Inflammatory macrophage treated with lipopolysaccharide for 1 hour (primary cell): ENCODE data around the gene RPS6KL1.

Experiments used
- DNase-seq, 2 donors: peaks; one replicate each; pipeline ENCODE4 v3.0.0-alpha.2; 2020 to 2022

RPS6KL1 gene

GRCh38 chr14:74911704-74912103 is 11.4 kb downstream of the RPS6KL1 start:
- no peak for DNase-seq

DNA sequence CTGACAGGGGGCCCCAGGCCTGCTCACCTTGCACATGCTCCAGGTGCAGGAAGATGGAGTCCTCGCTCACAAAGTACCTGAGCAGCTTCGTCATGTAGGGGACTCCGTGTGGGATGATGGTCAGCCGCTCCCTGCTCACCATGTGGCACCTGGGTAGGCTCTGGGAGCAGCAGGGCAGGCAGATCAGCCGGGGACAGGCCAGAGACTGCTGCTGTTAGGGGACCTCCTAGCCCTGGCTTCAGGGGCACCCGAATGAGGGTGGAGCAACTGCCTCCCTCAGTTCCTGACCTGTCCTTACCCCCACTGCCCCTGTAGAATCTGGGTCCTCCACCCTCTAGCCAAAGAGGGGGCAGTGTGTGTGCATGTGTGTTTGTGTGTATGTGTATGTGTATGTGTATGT is 11.8 kb downstream of the RPS6KL1 start:
- DNase-seq, result no peak

- no peak for DNase-seq
Measured at GRCh38 chr14:74910556-74910955, 12.5 kb downstream of the RPS6KL1 start.

DNA sequence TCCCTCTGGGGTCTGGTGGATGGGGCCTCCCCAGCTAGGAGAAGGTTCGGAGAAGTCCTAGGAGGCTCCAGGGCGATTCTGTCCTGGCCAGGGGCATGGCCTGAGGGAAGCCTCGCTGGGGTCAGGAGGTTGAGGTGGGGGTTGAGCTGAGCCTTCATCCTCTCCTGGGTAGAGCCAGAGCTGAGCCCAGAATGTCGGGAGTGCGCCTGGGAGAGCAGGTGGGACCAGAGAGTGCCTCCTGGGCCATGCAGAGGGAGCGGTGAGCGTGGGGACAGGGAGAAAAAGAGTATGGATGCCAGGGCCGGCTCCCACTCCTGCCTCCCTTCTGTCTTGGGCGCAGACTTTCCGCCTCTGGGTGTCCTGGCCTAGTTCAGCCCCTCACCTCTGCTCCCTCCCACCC is 13.1 kb downstream of the RPS6KL1 start:
- no peak for DNase-seq

- no peak for DNase-seq
Measured at GRCh38 chr14:74909501-74909900, 13.6 kb downstream of the RPS6KL1 start.

DNA sequence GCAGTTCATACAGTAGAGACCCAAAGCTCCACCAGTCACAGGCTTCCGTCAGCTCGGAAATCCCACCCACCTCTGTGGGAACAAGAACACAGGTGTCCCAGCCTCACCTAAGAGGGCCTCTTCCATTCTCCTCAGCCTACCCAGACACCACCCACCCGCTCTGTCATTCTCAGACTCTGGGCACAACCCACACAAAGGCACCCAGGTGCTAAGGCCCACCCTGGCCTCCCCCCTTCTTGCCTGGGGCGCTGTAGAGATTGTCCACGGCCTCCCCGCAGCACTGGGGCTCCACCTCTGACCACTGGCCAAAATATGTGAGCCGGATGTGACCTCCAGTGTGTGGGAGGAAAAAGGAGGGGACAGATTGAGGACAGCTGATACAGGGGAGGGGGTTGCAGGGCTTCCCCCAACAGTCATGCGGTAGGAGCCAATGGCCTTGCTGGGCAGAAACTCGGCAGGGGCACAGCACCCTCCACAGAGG is 14.2 kb downstream of the RPS6KL1 start:
- DNase-seq, result no peak

DNA sequence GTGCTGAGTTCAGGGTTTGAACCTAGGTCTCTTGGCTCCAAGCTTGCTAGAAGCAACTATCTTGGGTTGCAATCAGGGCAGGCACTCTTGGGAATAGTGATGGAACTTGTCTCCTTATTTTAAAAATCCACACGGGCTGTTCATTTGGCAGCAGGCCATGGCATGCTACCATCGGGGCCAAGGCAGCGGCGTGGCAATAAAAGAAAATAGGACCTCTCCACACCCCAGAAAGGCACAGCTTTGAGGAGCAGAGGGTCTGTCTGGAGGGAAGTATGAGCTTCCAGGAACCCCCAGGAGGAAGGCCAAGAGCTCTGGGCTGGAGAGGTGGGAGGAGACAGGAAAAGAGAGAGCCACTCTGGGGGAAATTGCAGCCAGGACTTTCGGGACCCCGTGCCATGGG is 15.3 kb downstream of the RPS6KL1 start:
- no peak for DNase-seq

DNA sequence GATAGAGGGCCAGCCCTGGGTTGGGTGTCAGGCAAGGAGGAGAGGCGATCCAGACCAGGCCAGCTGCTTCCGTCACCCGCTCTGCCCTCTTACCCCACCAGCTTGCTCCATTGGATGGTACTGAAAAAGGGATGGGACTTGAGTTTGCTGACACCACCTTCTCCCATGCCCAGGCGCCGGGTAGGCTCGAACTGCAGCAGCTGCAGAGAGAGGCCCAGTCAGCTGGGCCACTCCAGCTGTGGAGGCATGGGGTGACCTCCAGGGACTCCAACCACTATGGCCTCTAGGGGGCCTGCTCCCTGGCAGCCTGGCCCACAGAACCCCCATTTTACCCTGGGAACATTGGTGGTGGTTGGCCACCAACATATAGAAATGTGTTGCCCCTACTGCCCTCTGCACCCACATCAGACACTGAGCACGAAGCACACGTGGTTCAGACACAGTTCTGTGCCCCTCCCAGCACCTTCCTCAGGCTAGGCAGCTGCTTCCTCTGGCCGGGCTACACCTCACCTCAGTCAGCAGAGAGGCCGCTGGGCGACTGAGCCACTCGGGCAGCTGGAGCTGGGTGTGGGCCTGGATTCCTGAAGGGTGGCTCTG is 16.0 kb downstream of the RPS6KL1 start:
- no peak for DNase-seq

GRCh38 chr14:74905595-74906142 is 17.4 kb downstream of the RPS6KL1 start:
- DNase-seq, result peak; percentile 37 to 88

- no peak for DNase-seq
Measured at GRCh38 chr14:74904635-74905503, 18.2 kb downstream of the RPS6KL1 start.

GRCh38 chr14:74902941-74903705 is 19.9 kb downstream of the RPS6KL1 start:
- DNase-seq, result no peak

DNA sequence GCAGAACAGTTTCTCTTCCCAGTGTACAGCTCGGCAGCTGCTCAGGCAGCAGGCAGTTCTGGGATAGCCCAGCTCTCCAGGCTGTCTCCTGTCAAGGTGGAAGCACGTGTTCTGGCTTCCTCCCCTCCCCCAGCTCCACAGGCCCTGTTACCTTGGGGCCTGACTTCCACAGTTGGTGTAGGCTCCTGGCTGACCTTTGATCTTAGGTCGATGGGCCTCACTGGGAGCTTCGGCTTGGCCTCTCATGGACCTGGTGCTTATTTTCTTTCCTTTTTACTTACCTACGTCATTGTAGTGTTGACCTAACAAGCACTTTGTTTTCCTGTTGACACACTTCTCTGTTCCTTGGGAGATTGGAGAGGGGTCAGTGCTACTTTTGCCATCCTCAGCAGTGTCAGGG is 24.4 kb downstream of the RPS6KL1 start:
- DNase-seq, result no peak

DNA sequence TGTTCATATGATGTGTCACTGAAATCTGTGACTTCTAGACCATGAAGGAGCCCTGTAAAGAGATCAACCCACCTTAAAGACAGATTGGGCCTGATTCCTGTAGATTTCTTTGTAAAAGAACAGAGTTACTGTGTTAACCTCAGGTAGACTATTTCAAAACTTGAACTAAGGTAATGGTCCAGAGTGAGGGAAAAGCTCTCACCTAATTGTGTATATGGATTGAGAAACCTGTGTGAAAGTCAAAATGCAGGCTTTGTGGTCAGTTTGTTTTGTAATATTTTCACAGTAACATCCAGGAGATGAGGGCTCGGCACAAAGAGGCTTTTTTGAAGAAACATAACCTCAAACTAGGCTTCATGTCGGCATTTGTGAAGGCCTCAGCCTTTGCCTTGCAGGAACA is 25.0 kb downstream of the RPS6KL1 start:
- DNase-seq, result no peak

- DNase-seq, result no peak
Measured at GRCh38 chr14:74897642-74898041, 25.4 kb downstream of the RPS6KL1 start.

GRCh38 chr14:74896400-74896799 is 26.7 kb downstream of the RPS6KL1 start:
- no peak for DNase-seq

- DNase-seq, result peak; percentile 60 to 68
Measured at GRCh38 chr14:74893614-74894091, 29.4 kb downstream of the RPS6KL1 start.

DNA sequence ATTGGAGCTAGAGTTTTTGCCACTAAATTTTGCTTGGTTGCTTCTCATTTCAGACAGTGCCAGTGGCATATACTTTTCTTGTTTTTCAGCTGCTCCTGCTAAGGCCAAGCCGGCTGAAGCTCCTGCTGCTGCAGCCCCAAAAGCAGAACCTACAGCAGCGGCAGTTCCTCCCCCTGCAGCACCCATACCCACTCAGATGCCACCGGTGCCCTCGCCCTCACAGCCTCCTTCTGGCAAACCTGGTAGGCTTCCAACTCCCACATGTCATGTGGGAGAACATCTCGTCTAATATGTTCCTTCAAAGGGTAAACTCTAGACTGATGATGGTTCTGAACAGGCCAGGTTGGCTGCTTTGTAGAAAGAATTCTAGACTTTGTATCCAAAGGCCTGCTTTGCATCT is 30.3 kb downstream of the RPS6KL1 start:
- peak in 1 of 2 donors; percentile 14 for DNase-seq

- DNase-seq, result peak in 1 of 2 donors; percentile 47
Measured at GRCh38 chr14:74891870-74892269, 31.2 kb downstream of the RPS6KL1 start.

DNA sequence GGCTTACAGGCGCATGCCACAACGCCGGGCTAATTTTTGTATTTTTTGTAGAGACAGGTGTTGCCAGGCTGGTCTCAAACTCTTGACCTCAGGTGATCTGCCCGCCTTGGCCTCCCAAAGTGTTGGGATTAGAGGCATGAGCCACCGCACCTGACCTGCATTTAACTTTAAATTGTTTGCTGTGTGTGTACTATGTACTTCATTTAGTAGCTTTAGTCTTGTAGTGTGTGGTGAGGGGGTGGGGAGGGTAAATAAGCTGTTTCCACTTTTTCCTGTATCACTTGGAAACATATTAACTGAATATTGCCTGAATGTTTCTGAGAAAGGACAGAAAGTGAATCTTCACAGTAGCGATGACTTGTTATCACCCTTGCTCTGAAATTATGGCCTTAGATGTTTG is 32.8 kb downstream of the RPS6KL1 start:
- no peak for DNase-seq

GRCh38 chr14:74888164-74889158 is 34.6 kb downstream of the RPS6KL1 start:
- DNase-seq, result no peak

DNA sequence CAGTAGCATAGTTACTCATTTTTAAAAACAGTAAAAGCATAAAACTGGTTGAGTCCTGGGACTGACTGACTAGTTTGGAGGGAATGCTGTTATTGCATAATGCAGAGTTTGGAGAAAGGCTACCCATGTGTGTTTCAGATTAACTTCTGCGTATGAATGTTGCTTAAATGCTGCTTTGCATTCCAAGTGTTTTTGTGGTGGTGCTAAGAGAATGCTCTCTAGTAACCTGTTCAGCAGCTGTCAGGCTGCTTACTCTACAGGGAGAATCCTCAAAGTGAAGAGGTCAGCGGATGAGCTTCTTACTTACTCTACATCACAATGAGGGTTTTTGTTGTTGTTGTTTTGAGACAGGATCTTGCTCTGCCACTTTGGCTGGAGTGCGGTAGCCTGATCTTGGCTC is 37.1 kb downstream of the RPS6KL1 start:
- DNase-seq, result no peak
